ENCODE data around the gene PRPF38A. TPM values are rescaled to one million over a fixed set of nuclear protein-coding genes. Genes with fewer than 3 reads are reported as not detected.

Gene PRPF38A
- polyA plus RNA-seq, 2 of the 4 experiments (the other 2 are of a cell fraction), result 12.9 to 30.4 TPM

GRCh38 chr1:52439976-52440375 is 35.6 kb downstream of the PRPF38A start:
- POLR2A ChIA-PET, result interaction anchor here (0.5 kb wide), 1 partner anchor 785 kb away, joined by 4 read pairs; no protein-coding TSS in a partner anchor

More at GRCh38 chr1:52439976-52440375, 35.6 kb downstream of the PRPF38A start:
- no peak for DNase-seq (ENCODE audit: low read depth in 1 of 2, low spot score in 1 of 2)
- no peak overlapping the region for H3K27ac ChIP-seq
- H3K4me3 ChIP-seq, result no peak overlapping the region
- TF ChIP-seq NR3C1 (IDR thresholded peaks at IDR 0.05), result no peak
- no peak for TF ChIP-seq HES2 (IDR thresholded peaks at IDR 0.05)
- no peak for TF ChIP-seq POLR2AphosphoS2 (conservative IDR thresholded peaks at IDR 0.05; ENCODE audit: low read length)
- no peak for TF ChIP-seq ELK1 (IDR thresholded peaks at IDR 0.05; ENCODE audit: low read depth, low read length)
- no peak for TF ChIP-seq ZFP36 (IDR thresholded peaks at IDR 0.05; ENCODE audit: borderline replicate concordance, partially characterized antibody)
- no peak for TF ChIP-seq BCL3 (IDR thresholded peaks at IDR 0.05)
- no peak for TF ChIP-seq RAD21 (conservative IDR thresholded peaks at IDR 0.05 in 1 of 2, IDR thresholded peaks at IDR 0.05 in 1 of 2)
- TF ChIP-seq ZSCAN20 (CRISPR knock-in tag; IDR thresholded peaks at IDR 0.05), result no peak
- no peak for TF ChIP-seq CHD2 (IDR thresholded peaks at IDR 0.05; ENCODE audit: low read length, partially characterized antibody)
- TF ChIP-seq HMGXB4 (CRISPR knock-in tag; IDR thresholded peaks at IDR 0.05; ENCODE audit: borderline replicate concordance), result no peak
- no peak for TF ChIP-seq ZC3H11A (IDR thresholded peaks at IDR 0.05)
- no peak for TF ChIP-seq ZNF302 (CRISPR knock-in tag; IDR thresholded peaks at IDR 0.05)
- no peak for TF ChIP-seq CEBPB (IDR thresholded peaks at IDR 0.05)
- TF ChIP-seq JUN (IDR thresholded peaks at IDR 0.05), result no peak
- TF ChIP-seq, protein P1, sequence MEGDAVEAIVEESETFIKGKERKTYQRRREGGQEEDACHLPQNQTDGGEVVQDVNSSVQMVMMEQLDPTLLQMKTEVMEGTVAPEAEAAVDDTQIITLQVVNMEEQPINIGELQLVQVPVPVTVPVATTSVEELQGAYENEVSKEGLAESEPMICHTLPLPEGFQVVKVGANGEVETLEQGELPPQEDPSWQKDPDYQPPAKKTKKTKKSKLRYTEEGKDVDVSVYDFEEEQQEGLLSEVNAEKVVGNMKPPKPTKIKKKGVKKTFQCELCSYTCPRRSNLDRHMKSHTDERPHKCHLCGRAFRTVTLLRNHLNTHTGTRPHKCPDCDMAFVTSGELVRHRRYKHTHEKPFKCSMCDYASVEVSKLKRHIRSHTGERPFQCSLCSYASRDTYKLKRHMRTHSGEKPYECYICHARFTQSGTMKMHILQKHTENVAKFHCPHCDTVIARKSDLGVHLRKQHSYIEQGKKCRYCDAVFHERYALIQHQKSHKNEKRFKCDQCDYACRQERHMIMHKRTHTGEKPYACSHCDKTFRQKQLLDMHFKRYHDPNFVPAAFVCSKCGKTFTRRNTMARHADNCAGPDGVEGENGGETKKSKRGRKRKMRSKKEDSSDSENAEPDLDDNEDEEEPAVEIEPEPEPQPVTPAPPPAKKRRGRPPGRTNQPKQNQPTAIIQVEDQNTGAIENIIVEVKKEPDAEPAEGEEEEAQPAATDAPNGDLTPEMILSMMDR (IDR thresholded peaks at IDR 0.05), result no peak
- no peak for TF ChIP-seq MYC (IDR thresholded peaks at IDR 0.05; ENCODE audit: borderline replicate concordance, low read length)
- no peak for TF ChIP-seq MAX (IDR thresholded peaks at IDR 0.05)
- TF ChIP-seq CHD4 (IDR thresholded peaks at IDR 0.05; ENCODE audit: borderline replicate concordance), result no peak
- no peak for TF ChIP-seq BHLHE40 (IDR thresholded peaks at IDR 0.05; ENCODE audit: low read depth, low read length)
- no peak for FAIRE-seq
- CTCF ChIA-PET, result interaction anchor here (1.0 kb wide), 1 partner anchor 26 kb away, joined by 3 read pairs; no protein-coding TSS in a partner anchor
- no peaks in the 10 kb centered on the region for H3K4me1 ChIP-seq
- H3K9me3 ChIP-seq, result no peaks in the 10 kb centered on the region
- no peak overlapping the region for H3K4me2 ChIP-seq
- ATAC-seq, result no peak
- WGBS (ENCODE audit: missing lambda C conversion rate), result 98% methylated on average over 4 of the region's 4 CpGs
